ENCODE measurements around the gene ITGB8.
"Not testable (repeated sequence)": the region's sequence is repeated elsewhere in the genome, so short reads cannot be mapped to it uniquely, and the experiment has no call there.

The ITGB8 gene

DNA sequence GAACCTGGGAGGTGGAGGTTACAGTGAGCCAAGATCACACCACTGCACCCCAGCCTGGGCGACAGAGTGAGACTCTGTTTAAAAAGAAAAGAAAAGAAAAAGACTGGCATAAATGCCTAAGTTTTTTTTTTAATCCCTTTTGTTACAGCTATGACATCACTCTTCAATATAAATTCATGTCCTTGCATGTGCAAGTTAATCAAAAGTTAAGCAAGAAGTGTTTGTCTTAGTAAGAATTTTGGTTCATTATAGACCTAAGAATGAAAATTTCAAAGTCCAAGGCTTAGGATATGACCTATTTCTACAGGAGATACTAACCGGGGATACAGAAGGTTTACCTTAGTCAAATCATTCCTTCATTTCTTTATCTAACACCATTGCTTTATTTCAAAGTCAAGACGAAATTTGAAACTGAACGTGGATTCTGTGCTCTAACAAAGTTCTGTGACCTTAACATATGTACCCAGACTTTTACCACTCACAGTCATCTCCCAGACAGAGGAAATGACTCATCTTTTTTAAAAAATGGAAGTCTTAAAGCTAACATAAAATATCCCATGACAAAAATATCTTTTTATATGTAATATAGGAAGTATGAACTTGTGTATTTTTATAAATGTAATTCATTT is 29.3 kb upstream of the ITGB8 start:
- ChIA-PET CTCF (interaction anchor here (0.7 to 1.8 kb wide), 8 partner anchors 26 to 318 kb away, joined by 3 to 6 read pairs (median 3); no protein-coding TSS in a partner anchor), POLR2A (no interaction called here)
- DNase-seq = peak; percentile 57 to 89 (median 83)
- Histone ChIP-seq H3K4me1 (ENCODE audit: control extremely low read depth in 1 of 4, control insufficient read depth in 4 of 4, insufficient read depth in 4 of 4, low read length in 3 of 4) (peaks cover 3 to 15% (median 8%) of the 10 kb centered on the region in 4 experiments), H3K27ac (ENCODE audit: insufficient read depth in 1 of 2, low read depth in 1 of 2, low read length in 2 of 2, poor library complexity in 1 of 2, severe bottlenecking in 2 of 2) (peak overlapping the region in 1 of 2 experiments; percentile 23), H3K4me3 (ENCODE audit: control insufficient read depth in 1 of 7, extremely low read depth in 1 of 7, insufficient read depth in 4 of 7, low read depth in 2 of 7, low read length in 6 of 7) (no peak overlapping the region), H3K9me3 (ENCODE audit: control extremely low read depth in 1 of 5, control insufficient read depth in 4 of 5, insufficient read depth in 2 of 5, low read depth in 1 of 5, low read length in 4 of 5) (peaks cover 0 to 2% (median 0%) of the 10 kb centered on the region in 5 experiments), H3K36me3 (ENCODE audit: control insufficient read depth in 4 of 4, insufficient read depth in 4 of 4, low read length in 3 of 4) (no peaks in the 10 kb centered on the region), H3K27me3 (replicated peaks in 2 of 5; ENCODE audit: control insufficient read depth in 4 of 5, insufficient read depth in 5 of 5, low read length in 4 of 5) (no peaks in the 10 kb centered on the region)
- WGBS (ENCODE audit: insufficient coverage) = 13% methylated on average over 2 of the region's 4 CpGs

DNA sequence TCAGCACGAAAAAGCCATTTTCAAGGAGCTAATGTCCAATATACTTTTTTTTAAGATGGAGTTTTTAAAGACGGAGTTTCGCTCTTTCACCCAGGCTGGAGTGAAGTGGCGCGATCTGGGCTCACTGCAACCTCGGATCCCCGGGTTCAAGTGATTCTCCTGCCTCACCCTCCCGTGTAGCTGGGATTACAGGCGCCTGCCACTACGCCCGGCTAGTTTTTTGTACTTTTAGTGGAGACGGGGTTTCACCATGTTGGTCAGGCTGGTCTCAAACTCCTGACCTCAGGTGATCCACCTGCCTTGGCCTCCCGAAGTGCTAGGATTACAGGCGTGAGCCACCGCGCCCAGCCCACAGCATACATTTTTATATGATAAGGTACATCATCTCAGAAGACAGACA is 28.4 kb upstream of the ITGB8 start:
- H3K4me3 ChIP-seq (ENCODE audit: control insufficient read depth in 1 of 7, extremely low read depth in 1 of 7, insufficient read depth in 4 of 7, low read depth in 2 of 7, low read length in 6 of 7); H3K36me3 ChIP-seq (ENCODE audit: control insufficient read depth in 4 of 4, insufficient read depth in 4 of 4, low read length in 3 of 4); H3K27me3 ChIP-seq (replicated peaks in 2 of 5; ENCODE audit: control insufficient read depth in 4 of 5, insufficient read depth in 5 of 5, low read length in 4 of 5); H3K9me3 ChIP-seq (ENCODE audit: control extremely low read depth in 1 of 5, control insufficient read depth in 4 of 5, insufficient read depth in 2 of 5, low read depth in 1 of 5, low read length in 4 of 5); H3K27ac ChIP-seq (ENCODE audit: insufficient read depth in 1 of 2, low read depth in 1 of 2, low read length in 2 of 2, poor library complexity in 1 of 2, severe bottlenecking in 2 of 2); POLR2A ChIA-PET; DNase-seq: not testable (repeated sequence)
- WGBS (ENCODE audit: insufficient coverage) = 95% methylated on average over 7 of the region's 16 CpGs
- peaks cover 3 to 15% (median 9%) of the 10 kb centered on the region in 4 experiments for H3K4me1 ChIP-seq (ENCODE audit: control extremely low read depth in 1 of 4, control insufficient read depth in 4 of 4, insufficient read depth in 4 of 4, low read length in 3 of 4)
- CTCF ChIA-PET = interaction anchor here (0.7 to 1.8 kb wide), 6 partner anchors 25 to 319 kb away, joined by 3 to 4 read pairs (median 3); no protein-coding TSS in a partner anchor

DNA sequence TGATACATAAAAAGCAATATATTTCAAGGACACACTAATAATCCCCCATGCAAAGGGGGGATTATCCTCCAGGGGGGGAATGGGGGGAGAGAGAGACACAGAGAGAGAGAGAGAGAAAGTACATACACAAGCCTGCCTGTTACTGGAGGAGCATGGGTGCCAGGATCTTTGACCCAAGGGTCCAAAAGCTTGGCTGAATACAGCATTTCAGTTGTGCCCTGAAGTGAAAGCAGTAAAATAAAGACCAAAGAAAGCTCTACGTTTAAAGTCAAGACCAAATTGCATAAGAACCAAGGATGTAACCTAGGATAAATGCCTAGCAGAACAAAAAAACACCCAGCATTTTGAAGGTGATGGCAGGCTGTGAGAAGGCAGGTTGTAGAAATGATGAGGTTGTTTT is 27.8 kb upstream of the ITGB8 start:
- Histone ChIP-seq H3K4me1 (ENCODE audit: control extremely low read depth in 1 of 4, control insufficient read depth in 4 of 4, insufficient read depth in 4 of 4, low read length in 3 of 4) (peaks cover 3 to 15% (median 9%) of the 10 kb centered on the region in 4 experiments), H3K27ac (ENCODE audit: insufficient read depth in 1 of 2, low read depth in 1 of 2, low read length in 2 of 2, poor library complexity in 1 of 2, severe bottlenecking in 2 of 2) (no peak overlapping the region), H3K36me3 (ENCODE audit: control insufficient read depth in 4 of 4, insufficient read depth in 4 of 4, low read length in 3 of 4) (no peaks in the 10 kb centered on the region), H3K9me3 (ENCODE audit: control extremely low read depth in 1 of 5, control insufficient read depth in 4 of 5, insufficient read depth in 2 of 5, low read depth in 1 of 5, low read length in 4 of 5) (no peaks in the 10 kb centered on the region), H3K4me3 (ENCODE audit: control insufficient read depth in 1 of 7, extremely low read depth in 1 of 7, insufficient read depth in 4 of 7, low read depth in 2 of 7, low read length in 6 of 7) (no peak overlapping the region), H3K27me3 (replicated peaks in 2 of 5; ENCODE audit: control insufficient read depth in 4 of 5, insufficient read depth in 5 of 5, low read length in 4 of 5) (no peaks in the 10 kb centered on the region)
- WGBS (ENCODE audit: insufficient coverage) = 100% methylated on average over 1 of the region's 1 CpG
- ChIA-PET POLR2A (no interaction called here), CTCF (interaction anchor here (1.0 kb wide), 1 partner anchor 98 kb away, joined by 3 read pairs; no protein-coding TSS in a partner anchor)
- DNase-seq = no peak

DNA sequence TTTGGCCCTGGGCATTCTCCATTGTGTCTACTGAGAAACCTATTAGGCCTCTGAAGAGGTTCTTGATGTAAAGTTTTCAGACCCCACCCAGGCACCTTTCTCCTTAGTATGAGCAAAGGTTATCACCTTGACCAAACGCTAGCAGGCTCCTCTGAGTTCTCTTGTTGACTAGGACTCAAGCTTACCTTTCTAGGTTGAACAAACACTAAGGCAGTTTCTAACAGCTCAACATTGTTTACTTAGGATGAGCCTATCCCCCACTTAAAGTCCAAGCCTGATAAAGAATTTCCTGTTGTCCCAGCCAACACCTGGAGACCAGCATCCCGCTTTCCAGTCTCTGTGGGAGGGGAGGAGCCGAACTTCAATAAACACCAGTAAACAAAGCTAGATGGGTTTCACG is 26.3 kb upstream of the ITGB8 start:
- ChIA-PET CTCF (interaction anchor here (0.7 to 1.2 kb wide), 6 partner anchors 10 to 321 kb away, joined by 3 to 6 read pairs (median 3); no protein-coding TSS in a partner anchor), POLR2A (no interaction called here)
- 71% methylated on average over 3 of the region's 4 CpGs for WGBS (ENCODE audit: insufficient coverage)
- H3K4me1 ChIP-seq (ENCODE audit: control extremely low read depth in 1 of 4, control insufficient read depth in 4 of 4, insufficient read depth in 4 of 4, low read length in 3 of 4) = peaks cover 3 to 15% (median 9%) of the 10 kb centered on the region in 4 experiments
- no peaks in the 10 kb centered on the region for H3K9me3 ChIP-seq (ENCODE audit: control extremely low read depth in 1 of 5, control insufficient read depth in 4 of 5, insufficient read depth in 2 of 5, low read depth in 1 of 5, low read length in 4 of 5)
- H3K27me3 ChIP-seq (replicated peaks in 2 of 5; ENCODE audit: control insufficient read depth in 4 of 5, insufficient read depth in 5 of 5, low read length in 4 of 5) = no peaks in the 10 kb centered on the region
- no peak overlapping the region for H3K27ac ChIP-seq (ENCODE audit: insufficient read depth in 1 of 2, low read depth in 1 of 2, low read length in 2 of 2, poor library complexity in 1 of 2, severe bottlenecking in 2 of 2)
- no peak for DNase-seq
- no peaks in the 10 kb centered on the region for H3K36me3 ChIP-seq (ENCODE audit: control insufficient read depth in 4 of 4, insufficient read depth in 4 of 4, low read length in 3 of 4)
- no peak overlapping the region for H3K4me3 ChIP-seq (ENCODE audit: control insufficient read depth in 1 of 7, extremely low read depth in 1 of 7, insufficient read depth in 4 of 7, low read depth in 2 of 7, low read length in 6 of 7)

DNA sequence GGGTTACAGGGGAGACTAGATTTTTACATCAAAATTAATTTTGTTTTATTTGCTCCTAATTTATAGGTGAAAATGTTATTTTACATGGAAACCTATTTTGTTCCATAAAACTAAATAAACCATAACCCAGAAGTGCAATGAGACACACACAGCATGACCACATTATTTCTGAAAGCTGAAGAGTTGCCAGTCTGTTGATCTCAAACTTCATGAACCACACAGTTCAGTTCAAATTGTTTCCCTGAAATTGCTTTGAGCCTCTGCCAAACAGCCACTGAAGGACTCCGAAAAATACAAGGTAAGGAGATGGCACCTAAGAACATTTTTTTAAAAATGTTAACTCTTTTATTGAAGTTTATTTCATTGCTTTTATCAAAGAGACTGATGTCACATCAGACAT is 25.0 kb upstream of the ITGB8 start:
- ChIA-PET CTCF (interaction anchor here (0.9 to 1.2 kb wide), 4 partner anchors 24 to 133 kb away, joined by 3 to 5 read pairs (median 4); no protein-coding TSS in a partner anchor), POLR2A (no interaction called here)
- DNase-seq = no peak
- no peak overlapping the region for H3K4me3 ChIP-seq (ENCODE audit: control insufficient read depth in 1 of 7, extremely low read depth in 1 of 7, insufficient read depth in 4 of 7, low read depth in 2 of 7, low read length in 6 of 7)
- no peaks in the 10 kb centered on the region for H3K27me3 ChIP-seq (replicated peaks in 2 of 5; ENCODE audit: control insufficient read depth in 4 of 5, insufficient read depth in 5 of 5, low read length in 4 of 5)
- peaks cover 0 to 13% (median 7%) of the 10 kb centered on the region in 4 experiments for H3K4me1 ChIP-seq (ENCODE audit: control extremely low read depth in 1 of 4, control insufficient read depth in 4 of 4, insufficient read depth in 4 of 4, low read length in 3 of 4)
- no peaks in the 10 kb centered on the region for H3K36me3 ChIP-seq (ENCODE audit: control insufficient read depth in 4 of 4, insufficient read depth in 4 of 4, low read length in 3 of 4)
- no peaks in the 10 kb centered on the region for H3K9me3 ChIP-seq (ENCODE audit: control extremely low read depth in 1 of 5, control insufficient read depth in 4 of 5, insufficient read depth in 2 of 5, low read depth in 1 of 5, low read length in 4 of 5)
- H3K27ac ChIP-seq (ENCODE audit: insufficient read depth in 1 of 2, low read depth in 1 of 2, low read length in 2 of 2, poor library complexity in 1 of 2, severe bottlenecking in 2 of 2) = no peak overlapping the region
- no CpG with 5 or more reads among the region's 1 CpG for WGBS (ENCODE audit: insufficient coverage)

DNA sequence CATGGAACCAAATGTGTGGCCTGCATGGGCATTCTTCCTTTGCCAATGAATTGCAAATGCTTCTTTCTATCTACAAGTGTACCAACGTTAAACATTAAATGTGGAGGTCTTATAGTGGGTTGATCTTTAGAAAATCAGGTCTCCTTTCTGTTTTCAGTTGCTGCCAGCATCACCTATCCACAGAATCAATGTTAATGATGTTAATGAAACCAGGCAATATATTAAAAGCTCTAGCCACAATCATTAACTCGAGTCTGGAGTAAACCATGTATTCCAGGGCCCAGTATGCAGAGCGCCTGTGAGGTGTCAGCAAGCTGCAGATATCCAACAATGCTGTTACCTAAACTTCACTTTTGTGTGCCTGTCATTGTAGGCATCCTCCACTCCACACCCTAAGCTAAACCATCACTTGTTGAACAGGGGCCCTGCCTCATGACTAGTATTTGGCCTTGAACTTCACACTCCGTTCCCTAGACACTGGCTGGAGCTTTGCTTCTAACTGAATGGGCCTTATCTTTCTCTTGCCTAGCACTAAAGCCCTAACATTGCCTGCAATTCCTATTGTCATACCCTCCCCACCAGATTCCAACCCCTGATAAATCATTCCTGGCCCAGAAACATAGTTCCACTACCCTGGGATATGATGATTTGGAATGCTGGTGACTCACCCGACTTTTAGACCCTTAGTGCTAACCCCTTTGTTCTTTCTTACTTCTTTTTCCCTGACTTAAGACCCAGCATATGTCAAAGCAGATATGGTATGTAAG is 24.3 kb upstream of the ITGB8 start:
- Histone ChIP-seq H3K36me3 (ENCODE audit: control insufficient read depth in 4 of 4, insufficient read depth in 4 of 4, low read length in 3 of 4) (no peaks in the 10 kb centered on the region), H3K4me3 (ENCODE audit: control insufficient read depth in 1 of 7, extremely low read depth in 1 of 7, insufficient read depth in 4 of 7, low read depth in 2 of 7, low read length in 6 of 7) (no peak overlapping the region), H3K27ac (ENCODE audit: insufficient read depth in 1 of 2, low read depth in 1 of 2, low read length in 2 of 2, poor library complexity in 1 of 2, severe bottlenecking in 2 of 2) (no peak overlapping the region), H3K4me1 (ENCODE audit: control extremely low read depth in 1 of 4, control insufficient read depth in 4 of 4, insufficient read depth in 4 of 4, low read length in 3 of 4) (peaks cover 0 to 16% (median 4%) of the 10 kb centered on the region in 4 experiments), H3K27me3 (replicated peaks in 2 of 5; ENCODE audit: control insufficient read depth in 4 of 5, insufficient read depth in 5 of 5, low read length in 4 of 5) (no peaks in the 10 kb centered on the region), H3K9me3 (ENCODE audit: control extremely low read depth in 1 of 5, control insufficient read depth in 4 of 5, insufficient read depth in 2 of 5, low read depth in 1 of 5, low read length in 4 of 5) (no peaks in the 10 kb centered on the region)
- CTCF ChIA-PET = interaction anchor here (0.9 to 1.1 kb wide), 5 partner anchors 24 to 139 kb away, joined by 3 to 5 read pairs (median 3); no protein-coding TSS in a partner anchor
- peak in 1 of 3 donors; percentile 21 for DNase-seq
- WGBS (ENCODE audit: insufficient coverage) = 100% methylated on average over 2 of the region's 5 CpGs
- POLR2A ChIA-PET = no interaction called here

DNA sequence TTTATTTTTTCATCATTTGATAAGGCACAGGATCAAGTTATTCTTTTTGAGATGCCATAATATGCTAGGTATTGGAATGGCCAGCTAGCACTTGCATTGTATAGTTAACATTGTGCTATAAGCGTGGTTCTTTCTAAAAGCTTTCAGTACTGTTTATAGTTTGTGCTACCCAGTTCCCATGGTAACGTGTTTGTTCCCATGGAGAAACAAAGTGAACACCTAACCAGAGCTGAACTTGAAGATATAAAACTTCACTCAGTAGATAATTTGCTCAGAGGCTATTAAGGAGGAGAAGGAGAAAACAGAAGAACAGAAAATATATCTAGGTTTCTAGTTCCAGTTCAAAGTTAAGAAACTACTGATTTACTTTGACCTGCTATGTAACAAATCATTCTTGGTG is 23.6 kb upstream of the ITGB8 start:
- Histone ChIP-seq H3K4me3 (ENCODE audit: control insufficient read depth in 1 of 7, extremely low read depth in 1 of 7, insufficient read depth in 4 of 7, low read depth in 2 of 7, low read length in 6 of 7) (no peak overlapping the region), H3K27me3 (replicated peaks in 2 of 5; ENCODE audit: control insufficient read depth in 4 of 5, insufficient read depth in 5 of 5, low read length in 4 of 5) (no peaks in the 10 kb centered on the region), H3K4me1 (ENCODE audit: control extremely low read depth in 1 of 4, control insufficient read depth in 4 of 4, insufficient read depth in 4 of 4, low read length in 3 of 4) (peaks cover 0 to 13% (median 2%) of the 10 kb centered on the region in 4 experiments), H3K27ac (ENCODE audit: insufficient read depth in 1 of 2, low read depth in 1 of 2, low read length in 2 of 2, poor library complexity in 1 of 2, severe bottlenecking in 2 of 2) (peak overlapping the region; percentile 44 to 47), H3K9me3 (ENCODE audit: control extremely low read depth in 1 of 5, control insufficient read depth in 4 of 5, insufficient read depth in 2 of 5, low read depth in 1 of 5, low read length in 4 of 5) (no peaks in the 10 kb centered on the region), H3K36me3 (ENCODE audit: control insufficient read depth in 4 of 4, insufficient read depth in 4 of 4, low read length in 3 of 4) (no peaks in the 10 kb centered on the region)
- ChIA-PET POLR2A (no interaction called here), CTCF (interaction anchor here (1.1 kb wide), 2 partner anchors 43 to 139 kb away, joined by 3 read pairs; no protein-coding TSS in a partner anchor)
- 100% methylated on average over 1 of the region's 2 CpGs for WGBS (ENCODE audit: insufficient coverage)
- DNase-seq = peak; percentile 44 to 85 (median 82)
